B cell (primary cell): ENCODE results near the gene SLITRK6.

Experiments used
- EZH2 ChIP-seq: IDR thresholded peaks from 2 replicates; pipeline ENCODE4 v1.6.1; 2012; ENCODE audit warnings: borderline replicate concordance, low read depth, mild to moderate bottlenecking, moderate library complexity, low read length; ENCODE audit not compliant: insufficient read depth, poor library complexity, severe bottlenecking
- TF ChIP-seq, protein P1 (sequence below): fragments of 200-600 bp; IDR thresholded peaks from one replicate; pipeline ENCODE4 v1.8.0; 2022; ENCODE audit warnings: antibody characterized with exemption, mild to moderate bottlenecking

DNA sequence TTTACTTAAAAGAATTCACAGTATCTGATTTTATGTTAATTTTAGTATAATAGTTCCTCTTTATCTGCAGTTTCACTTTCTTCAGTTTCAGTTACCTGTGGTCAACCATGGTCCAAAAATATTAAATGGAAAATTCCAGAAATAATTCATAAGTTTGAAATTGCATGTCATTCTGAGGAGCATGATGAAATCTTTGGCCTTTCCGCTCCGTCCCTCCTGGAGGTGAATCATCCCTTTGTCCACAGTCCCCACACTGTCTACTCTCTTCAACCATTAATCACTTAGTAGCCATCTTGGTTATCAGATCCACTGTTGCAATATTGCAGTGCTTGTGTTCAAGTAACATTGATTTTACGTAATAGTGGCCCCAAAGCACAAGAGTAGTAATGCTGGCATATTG lies 26.9 kb downstream of the SLITRK6 start:
- TF ChIP-seq, protein P1, sequence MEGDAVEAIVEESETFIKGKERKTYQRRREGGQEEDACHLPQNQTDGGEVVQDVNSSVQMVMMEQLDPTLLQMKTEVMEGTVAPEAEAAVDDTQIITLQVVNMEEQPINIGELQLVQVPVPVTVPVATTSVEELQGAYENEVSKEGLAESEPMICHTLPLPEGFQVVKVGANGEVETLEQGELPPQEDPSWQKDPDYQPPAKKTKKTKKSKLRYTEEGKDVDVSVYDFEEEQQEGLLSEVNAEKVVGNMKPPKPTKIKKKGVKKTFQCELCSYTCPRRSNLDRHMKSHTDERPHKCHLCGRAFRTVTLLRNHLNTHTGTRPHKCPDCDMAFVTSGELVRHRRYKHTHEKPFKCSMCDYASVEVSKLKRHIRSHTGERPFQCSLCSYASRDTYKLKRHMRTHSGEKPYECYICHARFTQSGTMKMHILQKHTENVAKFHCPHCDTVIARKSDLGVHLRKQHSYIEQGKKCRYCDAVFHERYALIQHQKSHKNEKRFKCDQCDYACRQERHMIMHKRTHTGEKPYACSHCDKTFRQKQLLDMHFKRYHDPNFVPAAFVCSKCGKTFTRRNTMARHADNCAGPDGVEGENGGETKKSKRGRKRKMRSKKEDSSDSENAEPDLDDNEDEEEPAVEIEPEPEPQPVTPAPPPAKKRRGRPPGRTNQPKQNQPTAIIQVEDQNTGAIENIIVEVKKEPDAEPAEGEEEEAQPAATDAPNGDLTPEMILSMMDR: no peak
- no peak for TF ChIP-seq EZH2
